K562 (cell line): ENCODE measurements around the gene ACADSB. TPM values are rescaled to one million over a fixed set of nuclear protein-coding genes. Genes with fewer than 3 reads are reported as not detected.

ENCODE experiments used
- ATAC-seq: fragments of 200-7000 bp; cut with Tn5 transposase; 3 replicates; pipeline ENCODE4 v1.9.1; 2020; ENCODE audit warnings: moderate library complexity
- BruUV-seq: library from RNA; stranded (reverse); fragments of 400-500 nt; replicated peaks from 2 replicates; lab custom pipeline; 2021; lab: Mats Ljungman, UMichigan
- CTCF ChIA-PET: fragments of 300-600 bp; formaldehyde crosslinking; extraction: SDS; loops from one replicate; lab custom pipeline; 2021; ENCODE audit warnings: low intra/inter-chr PET ratio; lab: Yijun Ruan, JAX
- POLR2A ChIA-PET: fragments of 300-600, 350-650 bp; sonication (Branson Sonifier 250); formaldehyde crosslinking; extraction: SDS; loops from one replicate; lab custom pipeline; 2021; ENCODE audit warnings: antibody characterized with exemption, inconsistent platforms; lab: Yijun Ruan, JAX
- DNase-seq, 4 experiments: peaks; one replicate each; pipeline versions ENCODE4 v3.0.0 to v3.0.0-alpha.2; 2011 to 2018; ENCODE audit warnings: low spot score in 3 of 4, mixed read lengths in 3 of 4; ENCODE audit errors: extremely low read depth in 1 of 4
- FAIRE-seq: peaks from 2 replicates; lab custom pipeline; 2011; peaks lifted over from hg19 to GRCh38; lab: Jason Lieb, UNC
- H2AFZ ChIP-seq: 2 replicates; pipeline ENCODE4 v1.6.0; 2011; ENCODE audit warnings: low read depth, low read length, control low read depth, inconsistent platforms
- H3K27ac ChIP-seq: fragments of 200-600 bp; 3 replicates; pipeline ENCODE4 v1.8.0; 2011; ENCODE audit warnings: low read depth, mild to moderate bottlenecking, control low read depth, inconsistent platforms, low read length, moderate library complexity, mixed read lengths; ENCODE audit errors: extremely low read depth
- H3K27me3 ChIP-seq, 2 experiments: fragments of 300-600 bp in 1 of 2; 2 replicates in 1 of 2; 3 replicates in 1 of 2; pipeline versions ENCODE4 v1.6.0 to v1.8.0; 2011; ENCODE audit warnings: inconsistent platforms in 2 of 2, low read length in 2 of 2, mild to moderate bottlenecking in 1 of 2, mixed read lengths in 1 of 2, moderate library complexity in 1 of 2; ENCODE audit not compliant: control insufficient read depth in 2 of 2, insufficient read depth in 2 of 2
- H3K36me3 ChIP-seq: fragments of 300-600 bp; 3 replicates; pipeline ENCODE4 v1.8.0; 2011; ENCODE audit warnings: mild to moderate bottlenecking, low read length, inconsistent platforms; ENCODE audit not compliant: control insufficient read depth, insufficient read depth
- H3K4me1 ChIP-seq, 2 experiments: fragments of 200-600 bp in 1 of 2; replicated peaks in 1 of 2; 2 replicates in 1 of 2; 3 replicates in 1 of 2; pipeline versions ENCODE4 v1.5.1 to v1.8.0; 2011; ENCODE audit warnings: inconsistent platforms in 2 of 2, low read length in 2 of 2, mild to moderate bottlenecking in 1 of 2, mixed read lengths in 1 of 2, moderate library complexity in 1 of 2; ENCODE audit not compliant: control insufficient read depth in 2 of 2, insufficient read depth in 2 of 2
- H3K4me2 ChIP-seq: 2 replicates; pipeline ENCODE4 v1.6.1; 2011; ENCODE audit warnings: low read length, control low read depth, inconsistent platforms, mixed read lengths; ENCODE audit not compliant: insufficient read depth
- H3K4me3 ChIP-seq: fragments of 200-600 bp; sonication (generic), shearing (Covaris generic); 2 replicates; pipeline ENCODE4 v1.5.1; 2016; ENCODE audit warnings: control low read depth, inconsistent platforms
- H3K79me2 ChIP-seq: fragments of 200-600 bp; 3 replicates; pipeline ENCODE4 v1.8.0; 2011; ENCODE audit warnings: low read length, inconsistent platforms; ENCODE audit not compliant: control insufficient read depth, insufficient read depth
- H3K9ac ChIP-seq, 2 experiments: 2 replicates each; pipeline versions ENCODE4 v1.6.0 to v1.6.1; 2011; ENCODE audit warnings: low read depth in 2 of 2, low read length in 2 of 2, control low read depth in 1 of 2, inconsistent platforms in 1 of 2, mild to moderate bottlenecking in 1 of 2, mixed read lengths in 1 of 2; ENCODE audit not compliant: insufficient read depth in 1 of 2
- H3K9me1 ChIP-seq: one replicate; pipeline ENCODE4 v1.6.0; 2011; ENCODE audit warnings: inconsistent platforms, mild to moderate bottlenecking, low read length, moderate library complexity; ENCODE audit not compliant: control insufficient read depth, insufficient read depth
- H3K9me3 ChIP-seq: replicated peaks from 2 replicates; pipeline ENCODE4 v1.5.1; 2011; ENCODE audit warnings: low read depth, low read length, inconsistent platforms; ENCODE audit not compliant: control insufficient read depth, insufficient read depth
- H4K20me1 ChIP-seq: replicated peaks from 2 replicates; pipeline ENCODE4 v1.6.1; 2011; ENCODE audit warnings: low read length, inconsistent platforms, mixed read lengths; ENCODE audit not compliant: control insufficient read depth, insufficient read depth
- CBX3 ChIP-seq, 2 experiments: IDR thresholded peaks; 1 replicate in 1 of 2; 2 replicates in 1 of 2; pipeline ENCODE4 v1.6.1; 2012; ENCODE audit warnings: inconsistent platforms in 2 of 2, low read length in 2 of 2, borderline replicate concordance in 1 of 2, control low read depth in 1 of 2
- FOXJ3 ChIP-seq: sonication (generic); formaldehyde crosslinking; IDR thresholded peaks from 2 replicates; pipeline ENCODE4 v1.4.0; 2020; ENCODE audit warnings: mild to moderate bottlenecking, missing genetic modification reagents
- FOXP1 ChIP-seq: sonication (generic); formaldehyde crosslinking; IDR thresholded peaks from 2 replicates; pipeline ENCODE4 v1.8.0; 2022; ENCODE audit warnings: mild to moderate bottlenecking, missing genetic modification reagents
- NFE2 ChIP-seq: IDR thresholded peaks from 2 replicates; pipeline ENCODE4 v1.6.1; 2014; ENCODE audit warnings: antibody characterized with exemption, low read depth
- OTX1 ChIP-seq: fragments of 450-650 bp; formaldehyde crosslinking; IDR thresholded peaks from 2 replicates; pipeline ENCODE4 v1.4.0; 2022; ENCODE audit warnings: mild to moderate bottlenecking
- TGIF2 ChIP-seq: sonication (generic); formaldehyde crosslinking; IDR thresholded peaks from 2 replicates; pipeline ENCODE4 v1.8.1; 2022; ENCODE audit warnings: mild to moderate bottlenecking, missing genetic modification reagents, moderate library complexity
- ZNF12 ChIP-seq: sonication (generic); formaldehyde crosslinking; IDR thresholded peaks from 2 replicates; pipeline ENCODE4 v1.4.0; 2020; ENCODE audit warnings: mild to moderate bottlenecking, missing genetic modification reagents
- ZSCAN32 ChIP-seq: fragments of 450-650 bp; formaldehyde crosslinking; IDR thresholded peaks from 2 replicates; pipeline ENCODE4 v1.4.0; 2020; ENCODE audit warnings: mild to moderate bottlenecking, moderate library complexity
- WGBS: fragments of 100-300 bp; shearing (Covaris generic); methylation state at CpG from one replicate; pipeline ENCODE4 v1.1.6; 2016; ENCODE audit warnings: low coverage, mixed read lengths; ENCODE audit not compliant: insufficient coverage; ENCODE audit errors: missing lambda C conversion rate; 5-methylcytosine and 5-hydroxymethylcytosine counted together
- in situ Hi-C: fragments of 300-500 bp; cut with MboI; formaldehyde crosslinking; loops from 4 replicates; pipeline ENCODE4 v1.15.0; 2018; ENCODE audit warnings: inconsistent platforms, mixed read lengths
- intact Hi-C: fragments of 100-400 bp; cut with micrococcal nuclease; formaldehyde crosslinking; loops from 2 replicates; pipeline ENCODE4 v1.14.2; 2022
- polyA plus RNA-seq, 8 experiments: library from polyadenylated mRNA; depleted of rRNA in 4 of 8; stranded (reverse) in 5 of 8; unstranded in 3 of 8; fragments of >200 nt; fragmentation: Nextera tagmentation in 2 of 8; fragmentation: Illumina TruSeq in 1 of 8; extraction: Ambion mirVana in 2 of 8; extraction: Trizol in 1 of 8; gene quantifications; 2 replicates each; pipeline versions ENCODE4 v1.2.1 to v1.2.3, GENCODE V29; 2011 to 2014; ENCODE audit warnings: inconsistent platforms in 1 of 8, missing spikeins in 1 of 8
- total RNA-seq, 7 experiments: library from RNA; depleted of rRNA in 6 of 7; stranded (reverse); fragments of >200 nt in 6 of 7; fragmentation: Illumina TruSeq in 2 of 7; extraction: Trizol in 2 of 7; gene quantifications; 2 replicates each; pipeline versions ENCODE4 v1.2.1 to v1.2.3, GENCODE V29; 2011 to 2021; ENCODE audit warnings: low replicate concordance in 1 of 7

The ACADSB gene
- total and polyA plus RNA-seq, 9 of the 15 experiments (the other 6 are each of a cell fraction or from before 2014, with no cell fraction given) = 2.9 to 9.1 (median 5.8) TPM

DNA sequence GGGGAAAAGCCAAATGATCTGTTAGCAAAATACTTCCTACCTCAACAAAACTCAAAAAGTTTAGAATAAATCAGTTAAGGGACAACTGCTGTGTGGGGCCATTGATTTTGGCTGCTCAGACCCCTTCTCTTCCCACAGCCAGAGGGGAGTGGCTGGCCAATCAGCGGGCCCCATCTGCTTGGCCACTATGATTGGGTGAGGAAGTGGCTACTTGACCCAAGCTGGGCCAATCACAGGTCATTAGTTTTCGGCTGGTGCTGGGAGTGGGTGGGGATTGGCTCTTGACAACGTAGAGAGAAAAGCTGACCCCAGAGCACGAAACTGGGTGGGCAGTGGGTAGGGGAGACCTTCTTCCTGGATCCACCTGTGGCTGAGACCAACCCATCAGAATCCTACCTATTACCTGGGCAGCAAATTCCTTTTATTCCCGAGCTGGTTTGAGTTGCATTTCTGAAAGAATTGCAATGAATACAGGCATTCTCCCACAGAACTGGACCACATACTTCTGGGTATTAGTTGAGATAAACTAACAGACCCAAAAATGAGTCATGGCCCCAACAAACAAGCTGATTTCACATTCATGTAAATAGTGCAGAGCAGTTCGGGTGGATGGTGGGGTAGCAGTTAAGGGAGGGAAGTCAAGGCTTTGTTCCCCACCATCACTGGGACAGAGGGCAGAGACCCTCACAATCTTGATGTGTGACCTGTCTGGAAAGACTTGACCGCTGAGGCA, 91.4 kb downstream of the ACADSB start (continued):
- TF ChIP-seq CBX3 (IDR thresholded peaks at IDR 0.05; ENCODE audit: borderline replicate concordance in 1 of 2, low read length in 2 of 2) (no peak), ZNF12 (no peak), FOXP1 (CRISPR knock-in tag) (no peak), FOXJ3 (CRISPR knock-in tag) (no peak)

DNA sequence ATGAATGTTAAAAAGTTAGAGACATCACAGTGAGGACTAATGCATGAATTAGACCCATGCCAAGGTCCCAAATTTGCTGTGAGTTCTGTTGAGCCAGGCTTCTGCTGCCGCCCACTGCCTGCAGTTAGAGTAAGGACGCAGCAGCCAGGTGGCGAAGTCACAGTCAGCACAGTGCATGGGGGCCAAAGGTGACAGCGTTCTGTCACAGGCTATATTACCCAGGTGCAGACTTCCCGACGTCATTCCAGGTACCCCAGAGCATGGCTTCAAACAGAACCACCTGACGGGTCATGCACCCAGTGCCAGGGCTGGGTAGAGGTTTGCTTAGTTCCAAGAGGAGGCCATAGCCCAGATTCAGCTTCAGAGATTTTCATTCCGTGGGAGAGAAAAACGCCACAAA, 93.1 kb downstream of the ACADSB start:
- Histone ChIP-seq H4K20me1 (no peaks in the 10 kb centered on the region), H3K27ac (no peak overlapping the region), H3K9me1 (no peaks in the 10 kb centered on the region), H3K4me1 (no peaks in the 10 kb centered on the region), H3K9ac (no peak overlapping the region), H3K9me3 (no peaks in the 10 kb centered on the region), H3K79me2 (no peaks in the 10 kb centered on the region), H3K36me3 (no peaks in the 10 kb centered on the region), H3K4me2 (no peak overlapping the region), H3K27me3 (peaks cover 2 to 42% of the 10 kb centered on the region in 2 experiments; a peak in 3 of 5 replicates), H2AFZ (no peak overlapping the region), H3K4me3 (no peak overlapping the region)
- CTCF ChIA-PET = no interaction called here
- whole genome bisulfite sequencing = 8% methylated on average over 9 of the region's 9 CpGs
- DNase-seq (no peak), FAIRE-seq (no peak)
- no TSS peak for BruUV-seq
- in situ Hi-C loops = no loop called here
- TF ChIP-seq OTX1 (CRISPR knock-in tag) = no peak
- no peak for TF ChIP-seq ZSCAN32 (CRISPR knock-in tag)
- no peak for TF ChIP-seq TGIF2 (CRISPR knock-in tag)
- no peak for TF ChIP-seq NFE2
- TF ChIP-seq, all 486 proteins: peak for 0
- POLR2A ChIA-PET = interaction anchor here (0.7 kb wide), 1 partner anchor 12 kb away, joined by 3 read pairs; no protein-coding TSS in a partner anchor
- intact Hi-C loops = no loop called here
- ATAC-seq = no peak
